HL-60 (cell line): ENCODE results near the gene CGB2.

ENCODE experiments used
- GABPA ChIP-seq: IDR thresholded peaks from 2 replicates; pipeline ENCODE4 v1.6.1; 2012; ENCODE audit warnings: low read depth
- POLR2AphosphoS5 ChIP-seq: IDR thresholded peaks from 2 replicates; pipeline ENCODE4 v1.6.1; 2012; ENCODE audit warnings: low read depth
- REST ChIP-seq: IDR thresholded peaks from 2 replicates; pipeline ENCODE4 v1.6.1; 2012; ENCODE audit warnings: low read depth; ENCODE audit not compliant: insufficient replicate concordance
- SPI1 ChIP-seq: IDR thresholded peaks from 2 replicates; pipeline ENCODE4 v1.6.1; 2012; ENCODE audit warnings: low read depth, mild to moderate bottlenecking, borderline replicate concordance
- TF ChIP-seq, protein P1 (sequence below): IDR thresholded peaks from one replicate; pipeline ENCODE4 v1.5.1; 2011; ENCODE audit warnings: low read length, control low read depth, inconsistent platforms; ENCODE audit not compliant: insufficient read depth

DNA sequence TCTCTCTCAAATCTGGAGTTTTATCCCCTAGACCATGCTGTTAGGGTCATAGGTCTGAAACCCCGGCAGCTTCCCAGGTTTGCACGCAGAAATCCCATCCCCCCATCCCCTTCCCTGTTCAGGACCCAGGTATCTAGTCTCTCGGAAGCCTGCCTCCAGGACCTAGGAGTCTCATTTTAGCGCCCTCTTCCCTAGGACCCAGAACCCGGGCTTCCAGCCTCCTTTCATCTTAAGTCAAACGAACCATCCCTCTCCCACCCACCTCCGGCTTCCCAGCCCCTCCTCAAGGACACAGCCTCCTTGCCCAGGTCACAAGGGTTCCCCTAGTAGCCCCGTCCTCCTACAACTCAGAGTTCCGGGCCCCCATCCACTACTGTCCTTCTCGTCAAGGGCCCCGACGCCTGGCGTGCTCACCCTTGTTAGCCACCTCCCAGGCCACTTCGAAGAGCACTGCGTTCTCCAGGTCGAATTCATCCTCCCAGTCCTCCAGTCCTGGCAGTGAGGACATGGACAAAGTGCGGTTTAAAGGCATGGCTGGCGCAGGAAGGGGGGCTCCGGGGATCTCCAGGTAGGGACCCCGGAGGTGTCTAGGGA, 39.0 kb upstream of the CGB2 start:
- TF ChIP-seq, protein P1, sequence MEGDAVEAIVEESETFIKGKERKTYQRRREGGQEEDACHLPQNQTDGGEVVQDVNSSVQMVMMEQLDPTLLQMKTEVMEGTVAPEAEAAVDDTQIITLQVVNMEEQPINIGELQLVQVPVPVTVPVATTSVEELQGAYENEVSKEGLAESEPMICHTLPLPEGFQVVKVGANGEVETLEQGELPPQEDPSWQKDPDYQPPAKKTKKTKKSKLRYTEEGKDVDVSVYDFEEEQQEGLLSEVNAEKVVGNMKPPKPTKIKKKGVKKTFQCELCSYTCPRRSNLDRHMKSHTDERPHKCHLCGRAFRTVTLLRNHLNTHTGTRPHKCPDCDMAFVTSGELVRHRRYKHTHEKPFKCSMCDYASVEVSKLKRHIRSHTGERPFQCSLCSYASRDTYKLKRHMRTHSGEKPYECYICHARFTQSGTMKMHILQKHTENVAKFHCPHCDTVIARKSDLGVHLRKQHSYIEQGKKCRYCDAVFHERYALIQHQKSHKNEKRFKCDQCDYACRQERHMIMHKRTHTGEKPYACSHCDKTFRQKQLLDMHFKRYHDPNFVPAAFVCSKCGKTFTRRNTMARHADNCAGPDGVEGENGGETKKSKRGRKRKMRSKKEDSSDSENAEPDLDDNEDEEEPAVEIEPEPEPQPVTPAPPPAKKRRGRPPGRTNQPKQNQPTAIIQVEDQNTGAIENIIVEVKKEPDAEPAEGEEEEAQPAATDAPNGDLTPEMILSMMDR: no peak
- TF ChIP-seq POLR2AphosphoS5: no peak
- TF ChIP-seq REST: no peak
- TF ChIP-seq SPI1: no peak
- no peak for TF ChIP-seq GABPA
